H9 (cell line): ENCODE measurements around the gene ZKSCAN3. TPM values are rescaled to one million over a fixed set of nuclear protein-coding genes. Genes with fewer than 3 reads are reported as not detected.

ENCODE experiments used
- DNase-seq: peaks from one replicate; pipeline ENCODE4 v3.0.0-alpha.2; 2017
- H2AFZ ChIP-seq: one replicate; pipeline ENCODE4 v1.6.1; 2013; ENCODE audit warnings: mild to moderate bottlenecking, low read length, control low read depth, moderate library complexity
- H2AK5ac ChIP-seq: 2 replicates; pipeline ENCODE4 v1.6.1; 2013; ENCODE audit warnings: low read length, control low read depth, mixed read lengths; ENCODE audit not compliant: insufficient read length
- H2BK120ac ChIP-seq: one replicate; pipeline ENCODE4 v1.6.1; 2013; ENCODE audit warnings: low read depth, mild to moderate bottlenecking, low read length, control low read depth, inconsistent platforms; ENCODE audit not compliant: poor library complexity, severe bottlenecking
- H2BK12ac ChIP-seq: 2 replicates; pipeline ENCODE4 v1.6.1; 2013; ENCODE audit warnings: low read length, control low read depth, mixed read lengths, low read depth; ENCODE audit not compliant: insufficient read length
- H2BK15ac ChIP-seq: 2 replicates; pipeline ENCODE4 v1.6.1; 2013; ENCODE audit warnings: low read depth, low read length, control low read depth
- H2BK20ac ChIP-seq: one replicate; pipeline ENCODE4 v1.6.1; 2013; ENCODE audit warnings: low read depth, mild to moderate bottlenecking, low read length, control low read depth, inconsistent platforms; ENCODE audit not compliant: poor library complexity, severe bottlenecking
- H2BK5ac ChIP-seq: 2 replicates; pipeline ENCODE4 v1.6.1; 2013; ENCODE audit warnings: low read length, control low read depth, mixed read lengths; ENCODE audit not compliant: insufficient read length
- H3K14ac ChIP-seq: 2 replicates; pipeline ENCODE4 v1.6.1; 2013; ENCODE audit warnings: low read length, control low read depth; ENCODE audit not compliant: insufficient read depth
- H3K18ac ChIP-seq: 2 replicates; pipeline ENCODE4 v1.6.1; 2013; ENCODE audit warnings: low read depth, mild to moderate bottlenecking, mixed read lengths, low read length, control low read depth; ENCODE audit not compliant: insufficient read length
- H3K23ac ChIP-seq: 2 replicates; pipeline ENCODE4 v1.6.1; 2013; ENCODE audit warnings: low read length, control low read depth, mixed read lengths, low read depth; ENCODE audit not compliant: insufficient read length
- H3K23me2 ChIP-seq: 2 replicates; pipeline ENCODE4 v1.6.1; 2013; ENCODE audit warnings: low read depth, mild to moderate bottlenecking, mixed read lengths, low read length, control low read depth; ENCODE audit not compliant: insufficient read length, poor library complexity, severe bottlenecking
- H3K27ac ChIP-seq: 2 replicates; pipeline ENCODE4 v1.5.1; 2013; ENCODE audit warnings: low read length, control low read depth, mixed read lengths, low read depth; ENCODE audit not compliant: insufficient read length
- H3K27me3 ChIP-seq: 2 replicates; pipeline ENCODE4 v1.6.1; 2013; ENCODE audit warnings: low read length, control low read depth, inconsistent platforms; ENCODE audit not compliant: insufficient read depth
- H3K4ac ChIP-seq: 2 replicates; pipeline ENCODE4 v1.6.1; 2013; ENCODE audit warnings: low read depth, mild to moderate bottlenecking, control low read depth, inconsistent platforms, low read length, moderate library complexity
- H3K4me1 ChIP-seq: 2 replicates; pipeline ENCODE4 v1.6.1; 2013; ENCODE audit warnings: low read length, control low read depth, inconsistent platforms; ENCODE audit not compliant: insufficient read depth
- H3K4me2 ChIP-seq: 2 replicates; pipeline ENCODE4 v1.6.1; 2013; ENCODE audit warnings: low read length, control low read depth, mixed read lengths; ENCODE audit not compliant: insufficient read length, insufficient read depth
- H3K56ac ChIP-seq: 2 replicates; pipeline ENCODE4 v1.6.1; 2013; ENCODE audit warnings: low read depth, mild to moderate bottlenecking, mixed read lengths, low read length, control low read depth; ENCODE audit not compliant: insufficient read length
- H3K79me1 ChIP-seq: 2 replicates; pipeline ENCODE4 v1.6.1; 2013; ENCODE audit warnings: low read depth, mild to moderate bottlenecking, moderate library complexity, low read length, control low read depth, inconsistent platforms; ENCODE audit not compliant: insufficient read depth, poor library complexity, severe bottlenecking
- H3K79me2 ChIP-seq: 2 replicates; pipeline ENCODE4 v1.6.1; 2013; ENCODE audit warnings: low read length, control low read depth, inconsistent platforms; ENCODE audit not compliant: insufficient read depth
- H3K9ac ChIP-seq: 2 replicates; pipeline ENCODE4 v1.6.1; 2013; ENCODE audit warnings: low read length, control low read depth, mixed read lengths; ENCODE audit not compliant: insufficient read length; ENCODE audit errors: extremely low read depth
- H3K9me3 ChIP-seq: one replicate; pipeline ENCODE4 v1.6.1; 2013; ENCODE audit warnings: low read depth, low read length, inconsistent platforms; ENCODE audit not compliant: control insufficient read depth
- H3T11ph ChIP-seq: one replicate; pipeline ENCODE4 v1.6.1; 2013; ENCODE audit warnings: mild to moderate bottlenecking, low read length, control low read depth, inconsistent platforms
- H4K20me1 ChIP-seq: one replicate; pipeline ENCODE4 v1.6.1; 2013; ENCODE audit not compliant: control insufficient read depth, insufficient read length, insufficient read depth
- H4K5ac ChIP-seq: 2 replicates; pipeline ENCODE4 v1.6.1; 2013; ENCODE audit warnings: low read depth, mild to moderate bottlenecking, mixed read lengths, low read length, control low read depth; ENCODE audit not compliant: insufficient read length
- H4K8ac ChIP-seq: replicated peaks from 2 replicates; pipeline ENCODE4 v1.6.1; 2013; ENCODE audit warnings: low read length, control low read depth, mixed read lengths, low read depth; ENCODE audit not compliant: insufficient read length
- H4K91ac ChIP-seq: 2 replicates; pipeline ENCODE4 v1.6.1; 2013; ENCODE audit warnings: low read depth, mild to moderate bottlenecking, moderate library complexity, mixed read lengths, low read length, control low read depth; ENCODE audit not compliant: insufficient read length
- H3K27ac Mint-ChIP-seq, 3 experiments: 2 replicates in 2 of 3; 3 replicates in 1 of 3; pipeline ENCODE4 v1.8.0; 2020 to 2021; ENCODE audit warnings: mixed read lengths in 3 of 3, mild to moderate bottlenecking in 1 of 3, moderate library complexity in 1 of 3
- H3K27me3 Mint-ChIP-seq: 2 replicates; pipeline ENCODE4 v1.8.0; 2021; ENCODE audit warnings: low read depth, mild to moderate bottlenecking, moderate library complexity, mixed read lengths
- H3K36me3 Mint-ChIP-seq, 3 experiments: 2 replicates in 2 of 3; 3 replicates in 1 of 3; pipeline ENCODE4 v1.8.0; 2020 to 2021; ENCODE audit warnings: low read depth in 3 of 3, mixed read lengths in 3 of 3; ENCODE audit not compliant: insufficient read depth in 1 of 3
- H3K4me1 Mint-ChIP-seq, 2 experiments: 2 replicates each; pipeline ENCODE4 v1.8.0; 2020; ENCODE audit warnings: mixed read lengths in 2 of 2
- H3K4me3 Mint-ChIP-seq, 2 experiments: 2 replicates in 1 of 2; 3 replicates in 1 of 2; pipeline ENCODE4 v1.8.0; 2020 to 2021; ENCODE audit warnings: mild to moderate bottlenecking in 2 of 2, mixed read lengths in 2 of 2, moderate library complexity in 1 of 2
- H3K9me3 Mint-ChIP-seq, 2 experiments: 2 replicates in 1 of 2; 3 replicates in 1 of 2; pipeline ENCODE4 v1.8.0; 2020; ENCODE audit warnings: mild to moderate bottlenecking in 2 of 2, mixed read lengths in 2 of 2, moderate library complexity in 1 of 2
- WGBS: extraction: QIAGEN DNeasy Blood & Tissue Kit; methylation state at CpG from one replicate; pipeline ENCODE4 v1.1.7; 2013; ENCODE audit warnings: missing lambda C conversion rate, low lambda C conversion rate, mixed read lengths; ENCODE audit not compliant: insufficient read length; ENCODE audit errors: extremely low coverage; 5-methylcytosine and 5-hydroxymethylcytosine counted together
- total RNA-seq: library from RNA; stranded (reverse); gene quantifications from 2 replicates; pipeline ENCODE4 v1.2.1, GENCODE V29; 2021
- TF ChIP-seq, protein P1 (sequence below): fragments of 200-600 bp; sonication (generic); conservative IDR thresholded peaks from 3 replicates; pipeline ENCODE4 v1.8.0; 2021; ENCODE audit warnings: antibody characterized with exemption, mild to moderate bottlenecking

Gene ZKSCAN3
- total RNA-seq, 1 experiment from 2014 or later = 8.7 TPM

DNA sequence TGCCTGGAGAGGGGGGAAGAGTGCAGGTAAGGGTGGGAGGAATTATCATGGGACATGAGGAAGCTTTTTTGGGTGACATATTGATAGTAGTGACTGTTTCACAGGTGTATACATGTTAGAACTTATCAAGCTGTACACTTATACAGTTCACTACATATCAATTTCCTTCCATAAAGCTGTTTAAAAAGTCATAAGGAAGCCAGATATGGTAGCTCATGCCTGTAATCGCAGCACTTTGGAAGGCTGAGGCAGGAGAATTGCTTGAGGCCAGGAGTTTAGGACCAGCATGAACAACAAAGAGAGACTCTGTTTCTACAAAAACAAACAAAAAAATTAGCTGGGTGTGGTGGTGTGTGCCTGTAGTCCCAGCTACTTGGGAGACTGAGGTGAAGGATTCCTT, 28.1 kb downstream of the ZKSCAN3 start:
- TF ChIP-seq, protein P1, sequence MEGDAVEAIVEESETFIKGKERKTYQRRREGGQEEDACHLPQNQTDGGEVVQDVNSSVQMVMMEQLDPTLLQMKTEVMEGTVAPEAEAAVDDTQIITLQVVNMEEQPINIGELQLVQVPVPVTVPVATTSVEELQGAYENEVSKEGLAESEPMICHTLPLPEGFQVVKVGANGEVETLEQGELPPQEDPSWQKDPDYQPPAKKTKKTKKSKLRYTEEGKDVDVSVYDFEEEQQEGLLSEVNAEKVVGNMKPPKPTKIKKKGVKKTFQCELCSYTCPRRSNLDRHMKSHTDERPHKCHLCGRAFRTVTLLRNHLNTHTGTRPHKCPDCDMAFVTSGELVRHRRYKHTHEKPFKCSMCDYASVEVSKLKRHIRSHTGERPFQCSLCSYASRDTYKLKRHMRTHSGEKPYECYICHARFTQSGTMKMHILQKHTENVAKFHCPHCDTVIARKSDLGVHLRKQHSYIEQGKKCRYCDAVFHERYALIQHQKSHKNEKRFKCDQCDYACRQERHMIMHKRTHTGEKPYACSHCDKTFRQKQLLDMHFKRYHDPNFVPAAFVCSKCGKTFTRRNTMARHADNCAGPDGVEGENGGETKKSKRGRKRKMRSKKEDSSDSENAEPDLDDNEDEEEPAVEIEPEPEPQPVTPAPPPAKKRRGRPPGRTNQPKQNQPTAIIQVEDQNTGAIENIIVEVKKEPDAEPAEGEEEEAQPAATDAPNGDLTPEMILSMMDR = no peak
- H3K4me1 Mint-ChIP-seq = peaks cover 4 to 6% of the 10 kb centered on the region in 2 experiments
- no peak overlapping the region for H2BK20ac ChIP-seq
- peak overlapping the region in 1 of 3 experiments; percentile 48; a peak in 2 of 7 replicates for H3K27ac Mint-ChIP-seq
- no peak overlapping the region for H3K18ac ChIP-seq
- no peak overlapping the region for H4K8ac ChIP-seq
- no peaks in the 10 kb centered on the region for H3K79me2 ChIP-seq
- H3K79me1 ChIP-seq = no peaks in the 10 kb centered on the region
- no peak overlapping the region for H4K5ac ChIP-seq
- peaks cover under 1% of the 10 kb centered on the region for H3K23me2 ChIP-seq
- no peaks in the 10 kb centered on the region for H3K27me3 Mint-ChIP-seq
- no peak for DNase-seq
- H2AFZ ChIP-seq = no peak overlapping the region
- H3K4ac ChIP-seq = no peak overlapping the region
- no peak overlapping the region for H3K9ac ChIP-seq
- H2BK5ac ChIP-seq = no peak overlapping the region
- no peak overlapping the region for H2AK5ac ChIP-seq
- H3K9me3 Mint-ChIP-seq = no peaks in the 10 kb centered on the region; a peak in 1 of 5 replicates
- no peak overlapping the region for H3K4me3 Mint-ChIP-seq
- H4K20me1 ChIP-seq = no peaks in the 10 kb centered on the region
- H3K4me2 ChIP-seq = no peak overlapping the region
- no peak overlapping the region for H2BK12ac ChIP-seq
- no peaks in the 10 kb centered on the region for H3K27me3 ChIP-seq
- no peak overlapping the region for H3K27ac ChIP-seq
- H4K91ac ChIP-seq = no peak overlapping the region
- H3K14ac ChIP-seq = no peak overlapping the region
- peaks cover 26 to 39% (median 37%) of the 10 kb centered on the region in 3 experiments; a peak in 6 of 7 replicates for H3K36me3 Mint-ChIP-seq
- H3T11ph ChIP-seq = no peak overlapping the region
- no peak overlapping the region for H2BK15ac ChIP-seq
- WGBS = no CpG with 5 or more reads among the region's 1 CpG
- no peaks in the 10 kb centered on the region for H3K4me1 ChIP-seq
- no peak overlapping the region for H2BK120ac ChIP-seq
- no peak overlapping the region for H3K23ac ChIP-seq
- H3K9me3 ChIP-seq = no peaks in the 10 kb centered on the region
- no peak overlapping the region for H3K56ac ChIP-seq
